GM12878 (cell line): ENCODE data around the gene GSG1L. TPM values are rescaled to one million over a fixed set of nuclear protein-coding genes. Genes with fewer than 3 reads are reported as not detected.

Source experiments
- ATAC-seq: fragments of 200-7000 bp; cut with Tn5 transposase; 3 replicates; pipeline ENCODE4 v1.9.1; 2020; ENCODE audit warnings: mild to moderate bottlenecking, moderate library complexity
- BruUV-seq: library from RNA; stranded (reverse); fragments of 400-500 nt; replicated peaks from 2 replicates; lab custom pipeline; 2021; lab: Mats Ljungman, UMichigan
- CTCF ChIA-PET: fragments of 300-600 bp; sonication (Branson Sonifier 250); formaldehyde crosslinking; extraction: SDS; loops from one replicate; lab custom pipeline; 2021; ENCODE audit warnings: inconsistent platforms; lab: Yijun Ruan, JAX
- POLR2A ChIA-PET: fragments of 350-600 bp; formaldehyde crosslinking; extraction: SDS; loops from one replicate; lab custom pipeline; 2021; ENCODE audit warnings: inconsistent platforms; lab: Charles Lee
- RAD21 ChIA-PET: fragments of 300-600 bp; sonication (Branson Sonifier 250); formaldehyde crosslinking; loops from one replicate; lab custom pipeline; 2023; ENCODE audit warnings: antibody characterized with exemption; ENCODE audit not compliant: unreplicated experiment; lab: Charles Lee
- SMC1A ChIA-PET: fragments of 300-600 bp; sonication (Branson Sonifier 250); formaldehyde crosslinking; loops from one replicate; lab custom pipeline; 2023; ENCODE audit not compliant: unreplicated experiment, uncharacterized antibody; lab: Charles Lee
- DNase-seq: peaks from one replicate; pipeline ENCODE4 v3.0.0-alpha.2; 2011; ENCODE audit warnings: low read depth, low spot score
- FAIRE-seq: peaks from 3 replicates; lab custom pipeline; 2011; peaks lifted over from hg19 to GRCh38; lab: Jason Lieb, UNC
- H2AFZ ChIP-seq: 2 replicates; pipeline ENCODE4 v1.6.0; 2011; ENCODE audit warnings: low read depth, low read length, control low read depth; ENCODE audit not compliant: control insufficient read depth
- H3K27ac ChIP-seq: 2 replicates; pipeline ENCODE4 v1.5.1; 2011; ENCODE audit warnings: control low read depth; ENCODE audit not compliant: control insufficient read depth, insufficient read depth
- H3K27me3 ChIP-seq, 2 experiments: replicated peaks in 1 of 2; 2 replicates each; pipeline versions ENCODE4 v1.6.0 to v1.6.1; 2011; ENCODE audit warnings: low read length in 1 of 2; ENCODE audit not compliant: control insufficient read depth in 2 of 2, insufficient read depth in 2 of 2
- H3K36me3 ChIP-seq, 2 experiments: 2 replicates each; pipeline ENCODE4 v1.5.1; 2011; ENCODE audit warnings: low read length in 1 of 2; ENCODE audit not compliant: control insufficient read depth in 2 of 2, insufficient read depth in 2 of 2
- H3K4me1 ChIP-seq: 2 replicates; pipeline ENCODE4 v1.6.1; 2011; ENCODE audit warnings: mild to moderate bottlenecking, low read length, moderate library complexity, mixed read lengths; ENCODE audit not compliant: control insufficient read depth, insufficient read depth
- H3K4me2 ChIP-seq: 2 replicates; pipeline ENCODE4 v1.6.0; 2011; ENCODE audit warnings: control low read depth; ENCODE audit not compliant: control insufficient read depth, insufficient read depth
- H3K4me3 ChIP-seq: fragments of 200-600 bp; sonication (generic); 2 replicates; pipeline ENCODE4 v1.5.1; 2016
- H3K79me2 ChIP-seq: 2 replicates; pipeline ENCODE4 v1.6.0; 2011; ENCODE audit warnings: low read length; ENCODE audit not compliant: control insufficient read depth, insufficient read depth
- H3K9ac ChIP-seq: 2 replicates; pipeline ENCODE4 v1.8.0; 2011; ENCODE audit warnings: low read length, control low read depth, mixed read lengths; ENCODE audit not compliant: control insufficient read depth, insufficient read depth
- H3K9me3 ChIP-seq: replicated peaks from 3 replicates; pipeline ENCODE4 v1.5.1; 2011; ENCODE audit warnings: mild to moderate bottlenecking, low read length; ENCODE audit not compliant: control insufficient read depth, insufficient read depth
- H4K20me1 ChIP-seq: 2 replicates; pipeline ENCODE4 v1.6.0; 2011; ENCODE audit not compliant: control insufficient read depth, insufficient read depth
- ASH2L ChIP-seq: fragments of 300-600, 200-600 bp; sonication (generic); IDR thresholded peaks from 2 replicates; pipeline ENCODE4 v1.6.1; 2017; ENCODE audit warnings: low read depth, mild to moderate bottlenecking, borderline replicate concordance
- EGR1 ChIP-seq, 2 experiments: IDR thresholded peaks; 1 replicate in 1 of 2; 2 replicates in 1 of 2; pipeline ENCODE4 v1.6.1; 2011 to 2012; ENCODE audit warnings: low read depth in 2 of 2, low read length in 2 of 2, borderline replicate concordance in 1 of 2, mild to moderate bottlenecking in 1 of 2, moderate library complexity in 1 of 2
- EP300 ChIP-seq, 2 experiments: fragments of 150-350 bp in 1 of 2; IDR thresholded peaks; 2 replicates each; pipeline ENCODE4 v1.6.1; 2011 to 2012; ENCODE audit warnings: low read depth in 2 of 2, low read length in 2 of 2, borderline replicate concordance in 1 of 2, improper control_type of control experiment in 1 of 2, inconsistent platforms in 1 of 2; ENCODE audit not compliant: control insufficient read depth in 1 of 2
- ETV6 ChIP-seq, 2 experiments: fragments of 450-650 bp in 1 of 2; IDR thresholded peaks in 1 of 2; conservative IDR thresholded peaks in 1 of 2; 2 replicates each; pipeline ENCODE4 v1.6.1; 2014; ENCODE audit warnings: antibody characterized with exemption in 1 of 2, borderline replicate concordance in 1 of 2, low read depth in 1 of 2, mild to moderate bottlenecking in 1 of 2, moderate library complexity in 1 of 2
- HCFC1 ChIP-seq: fragments of 150-350 bp; IDR thresholded peaks from 2 replicates; pipeline ENCODE4 v1.6.1; 2014; ENCODE audit warnings: low read length
- KDM1A ChIP-seq: fragments of 200-600 bp; sonication (generic); IDR thresholded peaks from 2 replicates; pipeline ENCODE4 v1.6.1; 2016; ENCODE audit warnings: borderline replicate concordance
- RELA ChIP-seq: fragments of 450-650 bp; IDR thresholded peaks from 2 replicates; pipeline ENCODE4 v1.8.0; 2014; ENCODE audit warnings: borderline replicate concordance; ENCODE audit not compliant: partially characterized antibody
- RUNX3 ChIP-seq: IDR thresholded peaks from 2 replicates; pipeline ENCODE4 v1.6.1; 2012; ENCODE audit warnings: low read length, inconsistent platforms
- TCF3 ChIP-seq: IDR thresholded peaks from 2 replicates; pipeline ENCODE4 v1.6.1; 2012; ENCODE audit warnings: low read depth, mild to moderate bottlenecking, low read length, borderline replicate concordance; ENCODE audit not compliant: insufficient read depth
- WGBS: methylation state at CpG from one replicate; pipeline ENCODE4 v1.1.6; 2016; ENCODE audit warnings: low lambda C conversion rate; ENCODE audit not compliant: insufficient replicate concordance, insufficient coverage; ENCODE audit errors: missing lambda C conversion rate; 5-methylcytosine and 5-hydroxymethylcytosine counted together
- in situ Hi-C: fragments of 300-500 bp; cut with MboI; formaldehyde crosslinking; loops from 9 replicates; pipeline ENCODE4 v1.14.3; 2018; ENCODE audit warnings: mixed read lengths
- intact Hi-C: fragments of 100-400 bp; cut with micrococcal nuclease; formaldehyde crosslinking; loops from one replicate; pipeline ENCODE4 v1.14.2; 2022; ENCODE audit not compliant: unreplicated experiment
- polyA plus RNA-seq, 11 experiments: library from polyadenylated mRNA; depleted of rRNA in 4 of 11; unstranded in 6 of 11; stranded (reverse) in 5 of 11; fragments of >200 nt; fragmentation: Nextera tagmentation in 4 of 11; fragmentation: Illumina TruSeq in 1 of 11; extraction: Ambion mirVana in 4 of 11; extraction: Trizol in 1 of 11; gene quantifications; 1 replicate in 1 of 11; 2 replicates in 10 of 11; pipeline versions ENCODE4 v1.2.1 to v1.2.3, GENCODE V29; 2011 to 2016; ENCODE audit warnings: inconsistent platforms in 2 of 11, missing spikeins in 2 of 11, low read depth in 1 of 11
- total RNA-seq, 4 experiments: library from RNA; depleted of rRNA in 3 of 4; stranded (reverse); fragments of >200 nt in 3 of 4; fragmentation: Illumina TruSeq in 1 of 4; extraction: Trizol in 1 of 4; gene quantifications; 2 replicates each; pipeline versions ENCODE4 v1.2.1 to v1.2.3, GENCODE V29; 2013 to 2021
- TF ChIP-seq, protein P1 (sequence below): IDR thresholded peaks from 2 replicates; pipeline ENCODE4 v1.6.1; 2011; ENCODE audit warnings: borderline replicate concordance, low read depth, mild to moderate bottlenecking, moderate library complexity, mixed read lengths, low read length; ENCODE audit not compliant: insufficient read depth; ENCODE audit errors: extremely low read length

GSG1L gene
- total and polyA plus RNA-seq, 10 of the 15 experiments (the other 5 are each of a cell fraction or from before 2014, with no cell fraction given): not detected

DNA sequence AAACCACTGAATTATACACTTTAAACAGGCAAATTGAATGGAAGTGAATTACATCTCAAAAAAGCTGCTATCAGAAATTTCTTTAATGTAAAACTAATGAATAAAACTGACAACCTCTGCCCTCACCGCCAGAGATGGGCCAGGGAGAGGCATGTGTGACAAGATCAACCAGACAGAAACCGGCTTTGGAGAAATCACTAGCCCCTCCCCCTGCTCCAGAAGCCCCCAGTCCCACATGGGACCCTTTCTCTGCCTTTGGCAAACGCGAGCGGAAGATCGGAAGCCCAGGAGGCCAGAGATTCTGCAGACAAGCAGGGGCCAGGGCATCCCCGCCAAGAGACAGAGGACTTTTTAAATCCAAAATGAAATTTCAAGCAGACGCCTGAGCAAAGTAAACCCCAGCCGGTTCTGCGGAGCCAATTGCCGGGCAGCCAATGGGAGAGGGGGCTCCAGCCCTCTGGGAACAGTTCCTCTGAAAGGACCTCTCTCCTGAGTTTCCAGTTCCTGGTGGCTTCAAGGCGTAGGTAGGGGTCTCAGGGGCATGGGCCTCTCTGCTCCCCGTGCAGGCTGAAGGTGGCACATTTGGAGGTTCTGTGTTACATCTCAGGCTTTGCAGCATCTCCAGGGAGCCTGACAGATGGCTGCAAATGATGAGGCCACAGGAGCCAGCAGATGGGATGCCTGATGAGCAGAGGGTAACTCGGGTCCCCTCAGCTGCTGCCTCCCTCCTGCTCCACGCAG lies 118.1 kb downstream of the GSG1L start:
- Histone ChIP-seq H3K36me3 (no peaks in the 10 kb centered on the region), H3K4me3 (no peak overlapping the region), H3K27me3 (no peaks in the 10 kb centered on the region), H4K20me1 (no peaks in the 10 kb centered on the region), H3K9me3 (no peaks in the 10 kb centered on the region), H3K79me2 (no peaks in the 10 kb centered on the region), H3K4me2 (no peak overlapping the region), H3K27ac (no peak overlapping the region), H3K9ac (no peak overlapping the region), H3K4me1 (no peaks in the 10 kb centered on the region), H2AFZ (no peak overlapping the region)
- POLR2A ChIA-PET: interaction anchor here (0.7 kb wide), 1 partner anchor 98 kb away, joined by 5 read pairs; no protein-coding TSS in a partner anchor
- CTCF ChIA-PET: no interaction called here
- DNase-seq (no peak), FAIRE-seq (no peak), ATAC-seq (no peak)
- WGBS: 40% methylated on average over 15 of the region's 15 CpGs
- no TSS peak for BruUV-seq
- in situ Hi-C loops: no loop called here
- intact Hi-C loops: no loop called here
- RAD21 ChIA-PET: no interaction called here
- TF ChIP-seq TCF3 (no peak), HCFC1 (no peak), RUNX3 (no peak), KDM1A (no peak), RELA (no peak), ASH2L (no peak), ETV6 (conservative IDR thresholded peaks at IDR 0.05 in 1 of 2, IDR thresholded peaks at IDR 0.05 in 1 of 2; ENCODE audit: borderline replicate concordance in 1 of 2, low read depth in 1 of 2) (no peak), EGR1 (IDR thresholded peaks at IDR 0.05; ENCODE audit: borderline replicate concordance in 1 of 2, low read depth in 2 of 2, low read length in 2 of 2) (no peak), EP300 (IDR thresholded peaks at IDR 0.05; ENCODE audit: borderline replicate concordance in 1 of 2, control insufficient read depth in 1 of 2, low read depth in 2 of 2, low read length in 2 of 2) (no peak)
- TF ChIP-seq, protein P1, sequence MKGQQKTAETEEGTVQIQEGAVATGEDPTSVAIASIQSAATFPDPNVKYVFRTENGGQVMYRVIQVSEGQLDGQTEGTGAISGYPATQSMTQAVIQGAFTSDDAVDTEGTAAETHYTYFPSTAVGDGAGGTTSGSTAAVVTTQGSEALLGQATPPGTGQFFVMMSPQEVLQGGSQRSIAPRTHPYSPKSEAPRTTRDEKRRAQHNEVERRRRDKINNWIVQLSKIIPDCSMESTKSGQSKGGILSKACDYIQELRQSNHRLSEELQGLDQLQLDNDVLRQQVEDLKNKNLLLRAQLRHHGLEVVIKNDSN: no peak
- SMC1A ChIA-PET: no interaction called here
